HG02943 (cell line): Measurements from ENCODE around the gene CLASP1.
"Not testable (repeated sequence)": the region's sequence is repeated elsewhere in the genome, so short reads cannot be mapped to it uniquely, and the experiment has no call there.

Experiments
- ATAC-seq: cut with Tn5 transposase; IDR thresholded peaks from one replicate; pipeline ENCODE4 v1.9.1; 2021; ENCODE audit warnings: mild to moderate bottlenecking, low read depth, moderate library complexity; ENCODE audit not compliant: unreplicated experiment

CLASP1 gene

DNA sequence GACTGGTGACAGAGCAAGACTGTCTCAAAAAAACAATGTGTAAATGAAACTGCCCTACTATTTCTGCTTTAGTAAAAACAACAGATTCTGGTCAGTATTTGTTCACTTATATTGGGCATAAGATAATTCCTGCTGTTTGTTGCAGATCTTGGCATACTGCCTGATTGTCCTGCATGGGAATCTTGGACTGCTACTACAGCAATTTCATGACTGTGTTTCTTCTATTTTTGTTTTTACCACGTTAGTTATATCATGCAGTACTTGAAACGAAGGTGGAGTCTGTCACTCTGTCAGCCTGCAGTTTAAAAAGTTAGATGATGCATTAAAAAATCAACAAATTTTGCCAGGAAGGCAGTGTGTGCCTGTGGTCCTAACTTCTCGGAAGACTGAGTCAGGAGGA is 14.2 kb upstream of the CLASP1 start:
- no peak for ATAC-seq

DNA sequence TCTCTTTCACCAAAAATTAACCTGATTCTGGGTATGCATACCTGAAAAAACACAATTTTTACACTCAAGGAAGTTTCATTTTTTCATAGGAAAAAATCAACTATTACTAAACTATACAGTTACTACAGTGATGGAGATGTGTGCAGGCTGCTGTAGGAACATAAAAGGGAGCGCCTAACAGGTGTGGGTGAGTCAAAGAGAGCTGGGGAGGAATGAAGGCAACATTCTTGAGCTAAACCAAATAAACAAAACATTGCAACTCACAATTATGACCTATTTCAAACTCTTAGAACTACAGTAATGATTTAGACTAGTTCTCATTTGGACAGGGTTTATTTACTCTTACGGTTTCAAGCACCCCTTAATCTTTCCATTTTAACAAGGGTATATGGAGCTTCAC is 13.4 kb upstream of the CLASP1 start:
- ATAC-seq: no peak

DNA sequence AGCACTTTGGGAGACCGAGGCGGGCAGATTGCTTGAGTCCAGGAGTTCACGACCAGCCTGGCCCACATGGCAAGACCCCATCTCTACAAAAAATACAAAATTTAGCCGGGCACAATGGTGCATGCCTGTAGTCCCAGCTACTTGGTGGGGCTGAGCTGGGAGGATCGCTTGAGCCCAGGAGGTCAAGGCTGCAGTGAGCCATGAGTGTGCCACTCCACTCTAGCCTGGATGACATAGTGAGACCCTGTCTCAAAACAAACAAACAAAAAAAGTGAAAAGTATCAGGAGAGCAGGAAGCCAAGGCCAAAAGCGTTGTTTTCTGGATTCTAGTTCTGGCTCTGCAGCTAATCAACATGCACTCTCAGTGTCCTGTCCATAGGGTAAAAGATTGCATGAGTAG is 10.7 kb upstream of the CLASP1 start:
- ATAC-seq: no peak

DNA sequence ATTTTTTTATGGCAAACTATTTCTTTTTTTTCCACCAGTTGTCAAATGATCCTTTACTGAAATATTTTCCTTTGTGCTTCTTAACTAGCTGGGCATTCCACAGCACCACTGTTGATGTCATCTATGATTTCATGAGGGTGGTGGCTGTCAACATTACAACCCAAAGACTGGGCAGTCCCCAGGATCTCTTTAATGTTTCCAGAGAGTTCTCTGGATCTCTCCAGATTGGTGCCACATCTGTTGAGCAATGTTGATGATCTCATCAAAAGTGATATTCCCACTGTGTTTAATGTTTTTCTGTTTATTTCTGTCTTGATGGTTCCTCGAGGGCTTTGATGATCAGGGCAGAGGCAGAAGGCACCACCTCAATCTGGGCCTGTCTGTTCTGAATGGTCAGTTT is 9.1 kb upstream of the CLASP1 start:
- not testable (repeated sequence) for ATAC-seq

DNA sequence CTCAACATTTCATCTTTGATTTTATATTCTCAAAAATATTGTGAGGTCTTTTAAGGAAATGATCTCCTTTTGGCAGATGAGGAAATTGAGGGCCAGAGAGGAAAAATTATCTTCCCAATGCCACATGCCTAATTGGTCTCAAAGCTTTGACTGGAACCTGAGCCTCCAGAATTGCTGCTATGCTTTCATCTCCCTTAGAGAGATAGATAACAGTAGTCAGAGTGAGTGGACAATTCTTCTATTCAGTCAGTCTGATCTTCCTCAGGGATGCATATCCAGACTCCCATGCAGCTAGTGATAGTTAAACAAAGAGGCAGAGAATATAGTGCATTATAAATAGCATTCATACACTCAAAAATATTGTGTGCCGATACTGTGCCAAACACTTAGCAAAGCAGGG is 3.8 kb upstream of the CLASP1 start:
- ATAC-seq: no peak

DNA sequence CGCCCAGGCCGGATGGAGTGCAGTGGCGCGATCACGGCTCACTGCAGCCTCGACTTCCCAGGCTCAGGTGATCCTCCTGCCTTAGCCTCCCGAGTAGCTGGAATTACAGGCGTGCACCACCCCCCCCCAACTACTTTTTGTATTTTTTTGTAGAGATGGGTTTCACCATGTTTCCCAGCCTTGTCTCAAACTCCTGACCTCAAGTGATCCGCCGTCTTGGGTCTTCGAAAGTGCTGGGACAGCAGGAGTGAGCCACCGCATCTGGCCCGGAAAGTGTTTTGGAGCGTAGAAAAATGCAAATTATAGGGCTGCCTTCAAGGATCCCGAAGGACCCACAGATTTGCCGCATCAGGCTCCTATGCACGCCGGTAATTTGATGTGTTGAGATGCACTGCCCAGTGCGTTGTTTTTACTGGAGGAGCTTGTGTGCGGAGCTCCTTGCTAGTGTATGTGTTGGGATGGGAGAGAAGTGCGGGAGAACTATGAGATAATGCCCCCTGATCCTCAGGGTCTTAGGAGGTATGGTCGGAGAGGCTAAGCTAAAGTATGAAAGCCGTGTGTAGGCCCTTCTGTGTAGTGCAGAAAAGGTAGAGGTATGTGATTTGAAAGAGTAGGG is 1.2 kb upstream of the CLASP1 start:
- peak; percentile 0 for ATAC-seq

DNA sequence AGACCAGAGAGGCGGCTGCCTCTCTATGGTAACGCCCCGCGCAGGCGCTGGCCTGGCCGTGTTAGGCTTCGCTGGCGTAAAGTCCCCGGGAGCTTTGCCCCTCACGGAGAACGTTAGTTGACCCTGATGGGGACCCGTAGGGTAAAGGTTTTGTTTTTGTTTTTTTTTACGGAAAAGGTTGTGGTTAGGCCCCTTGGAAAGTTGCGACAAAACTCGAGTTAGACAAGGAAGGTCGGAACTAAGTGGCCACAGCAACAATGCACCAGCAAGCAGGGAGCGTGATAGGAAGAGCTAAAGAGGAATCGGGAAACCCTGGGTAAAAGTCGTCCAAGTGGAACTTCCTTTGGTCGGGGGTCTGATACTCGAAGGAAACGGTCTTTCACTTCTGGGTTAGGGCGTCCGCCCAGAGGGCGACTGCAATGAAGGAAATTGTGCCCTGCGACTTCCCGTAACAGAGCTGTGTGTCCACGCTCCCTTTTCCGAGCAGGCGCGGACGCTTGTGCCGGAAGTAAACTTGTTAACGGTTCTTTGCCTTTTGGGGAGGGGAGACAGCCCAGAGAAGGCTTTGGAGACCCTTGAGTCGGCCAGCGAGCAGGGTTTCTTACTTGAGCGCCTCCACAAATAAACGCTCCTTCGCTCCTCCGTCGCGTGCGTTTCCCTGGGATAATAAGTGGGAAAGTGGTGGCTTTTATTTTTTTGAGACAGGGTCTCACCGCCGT is 493 bp upstream of the CLASP1 start:
- ATAC-seq: peak; percentile 87

DNA sequence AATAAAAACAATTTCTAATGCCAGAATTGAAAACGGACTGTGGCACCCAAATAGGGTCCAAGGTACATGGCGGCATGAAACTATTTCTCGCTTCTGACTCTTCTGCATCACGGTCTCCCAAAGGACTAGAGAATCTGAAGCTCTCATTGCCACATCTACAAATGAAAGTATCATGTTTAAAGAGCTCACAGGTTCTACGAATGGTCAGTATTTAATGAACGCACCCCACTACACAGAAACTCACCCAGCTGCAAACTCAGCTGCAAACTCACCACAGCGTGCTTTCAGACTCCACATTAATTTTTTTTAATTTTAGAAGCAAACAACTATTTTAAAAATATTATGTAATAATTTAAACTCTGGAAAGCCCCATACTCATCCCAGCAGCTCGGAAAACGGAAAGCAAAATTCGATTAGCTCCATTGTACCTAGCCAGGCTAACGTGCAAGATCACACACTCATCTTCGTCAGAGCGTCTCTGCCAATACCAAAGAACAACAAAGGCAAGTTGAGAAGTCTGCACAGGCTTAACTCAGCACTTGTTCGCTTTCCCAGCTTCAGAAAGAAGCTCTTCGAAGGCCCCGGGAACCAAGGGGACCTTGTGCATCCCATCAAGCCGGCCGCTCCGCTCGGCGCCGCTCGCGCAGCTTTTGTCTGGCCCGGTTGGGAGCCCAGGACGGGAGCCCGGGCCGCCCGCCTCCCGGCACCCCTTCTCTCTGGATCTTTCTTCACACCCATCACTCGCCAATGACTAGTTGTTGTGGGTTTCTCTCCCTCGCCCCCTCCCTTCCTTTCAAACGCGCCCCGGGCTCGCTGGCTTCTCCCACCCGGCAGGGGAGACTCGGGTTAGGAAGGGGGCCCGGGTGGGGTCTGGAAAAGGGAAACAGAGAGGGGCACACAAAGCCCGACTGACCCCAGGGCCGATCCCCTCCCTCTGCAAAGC is 785 bp downstream of the CLASP1 start:
- ATAC-seq: no peak

DNA sequence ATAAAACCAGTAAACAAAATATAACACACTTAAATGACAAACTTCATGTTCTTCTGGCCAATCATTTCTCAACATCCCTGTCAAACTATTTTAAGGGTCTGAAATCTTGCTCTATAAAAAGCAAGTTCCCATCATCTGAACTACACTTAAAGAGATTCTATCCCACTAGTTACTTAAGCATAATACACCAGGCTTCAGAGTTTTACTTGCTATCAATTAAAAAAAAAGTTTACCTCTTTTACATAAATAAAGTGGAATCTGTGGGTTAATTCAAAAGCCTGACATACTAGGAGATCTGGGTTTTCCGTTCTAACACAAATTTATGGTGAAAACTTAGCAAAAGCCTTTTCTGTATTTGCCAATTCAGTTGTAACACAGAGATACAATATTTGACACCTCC is 1.9 kb downstream of the CLASP1 start:
- ATAC-seq: no peak

DNA sequence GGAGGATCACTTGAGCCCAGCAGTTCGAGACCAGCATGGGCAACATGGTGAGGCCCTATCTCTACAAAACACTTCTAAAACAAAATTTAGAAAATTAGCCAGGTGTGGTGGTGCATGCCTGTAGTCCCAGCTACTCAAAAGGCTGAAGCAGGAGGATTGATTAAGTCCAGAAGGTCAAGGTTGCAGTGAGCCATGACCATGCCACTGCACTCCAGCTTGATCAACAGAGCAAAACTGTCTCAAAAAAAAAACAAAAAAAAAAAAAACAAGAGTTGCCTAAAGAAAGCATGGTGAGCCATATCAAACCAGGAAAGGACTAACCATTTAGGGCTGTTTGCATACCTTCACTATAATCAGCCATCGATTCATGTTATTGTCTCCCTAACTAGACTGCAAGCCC is 4.5 kb downstream of the CLASP1 start:
- no peak for ATAC-seq

DNA sequence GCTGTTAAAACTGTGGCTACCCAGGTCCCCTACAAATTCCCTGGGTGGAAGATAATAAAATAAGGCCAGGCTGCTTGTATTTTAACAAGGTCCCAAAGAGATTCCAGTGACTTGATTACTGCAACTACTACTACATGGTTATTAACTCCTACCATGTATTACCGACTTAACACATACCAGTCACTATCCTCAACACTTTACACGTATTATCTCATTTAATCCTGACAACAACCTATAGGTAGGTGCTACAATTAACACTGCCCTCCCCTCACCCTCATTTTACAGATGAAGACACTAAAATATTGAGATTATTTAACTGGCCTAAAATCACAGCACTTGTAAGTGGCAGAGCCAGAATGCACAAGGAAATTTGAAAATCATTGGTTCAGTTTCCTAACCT is 5.4 kb downstream of the CLASP1 start:
- no peak for ATAC-seq

DNA sequence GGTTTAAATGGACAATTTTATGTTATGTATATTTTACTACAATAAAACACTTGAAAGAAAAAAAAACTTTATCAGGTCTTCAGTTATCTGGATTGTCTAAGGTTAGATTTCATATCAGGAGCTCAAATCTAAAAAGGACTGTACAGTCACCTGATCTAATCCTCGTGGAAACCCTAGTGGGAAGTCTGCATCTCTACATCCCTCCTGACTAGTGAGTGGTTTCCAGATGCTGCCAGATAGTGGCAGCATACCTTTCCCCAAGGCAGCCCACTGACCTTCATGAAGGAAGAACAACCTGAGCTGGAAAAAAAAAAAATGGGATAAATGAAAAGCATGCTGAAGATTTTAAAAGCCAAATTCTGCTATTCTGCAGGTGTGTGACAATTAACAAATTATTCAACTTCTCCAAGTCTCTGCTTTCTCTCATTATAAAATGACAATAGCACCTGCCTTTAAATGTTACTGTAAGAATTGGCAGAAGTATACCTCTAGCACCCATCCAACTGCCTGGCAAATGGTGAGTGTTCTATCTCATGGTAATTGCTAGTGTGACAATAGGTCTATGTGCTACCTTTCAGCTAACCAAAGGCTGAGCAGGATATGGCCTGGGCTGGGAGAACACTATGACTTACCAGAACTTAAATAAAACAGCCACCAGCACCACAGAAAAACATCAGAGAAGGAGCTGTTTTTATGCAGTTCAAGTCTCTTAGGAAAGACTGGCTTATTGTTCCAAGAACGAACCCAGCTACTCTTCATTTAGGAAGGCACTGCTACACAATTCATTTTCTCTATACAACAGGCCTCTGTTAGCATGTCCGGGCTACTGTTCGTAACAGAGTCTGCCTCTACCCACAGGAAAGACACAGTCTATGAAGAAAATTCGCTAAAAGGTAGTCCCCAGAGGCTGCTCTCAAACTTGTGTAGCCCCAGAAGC is 8.6 kb downstream of the CLASP1 start:
- ATAC-seq: no peak

DNA sequence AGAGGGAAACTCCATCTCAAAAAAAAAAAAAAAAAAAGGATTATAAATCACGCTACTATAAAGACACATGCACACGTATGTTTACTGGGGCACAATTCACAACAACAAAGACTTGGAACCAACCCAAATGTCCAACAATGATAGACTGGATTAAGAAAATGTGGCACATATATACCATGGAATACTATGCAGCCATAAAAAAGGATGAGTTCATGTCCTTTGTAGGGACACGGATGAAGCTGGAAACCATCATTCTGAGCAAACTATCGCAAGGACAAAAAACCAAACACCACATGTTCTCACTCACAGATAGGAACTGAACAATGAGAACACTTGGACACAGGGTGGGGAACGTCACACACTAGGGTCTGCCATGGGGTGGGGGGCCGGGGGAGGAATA is 9.4 kb downstream of the CLASP1 start:
- ATAC-seq: not testable (repeated sequence)

DNA sequence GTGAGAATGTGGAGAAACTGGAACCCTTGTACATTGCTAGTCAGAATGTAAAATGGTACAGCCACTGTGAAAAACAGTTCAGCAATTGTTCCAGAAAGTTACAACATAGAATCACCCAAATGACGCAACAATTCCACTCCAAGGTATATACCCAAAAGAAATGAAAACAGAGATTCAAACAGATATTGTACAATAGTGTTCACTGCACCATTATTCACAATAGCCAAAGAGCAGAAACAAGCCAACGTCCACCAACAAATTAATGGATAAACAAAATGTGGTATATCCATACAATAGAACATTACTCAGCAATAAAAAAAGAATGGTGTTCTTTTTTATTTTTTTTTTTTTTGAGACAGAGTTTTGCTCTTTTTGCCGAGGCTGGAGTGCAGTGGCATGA is 10.9 kb downstream of the CLASP1 start:
- ATAC-seq: no peak

DNA sequence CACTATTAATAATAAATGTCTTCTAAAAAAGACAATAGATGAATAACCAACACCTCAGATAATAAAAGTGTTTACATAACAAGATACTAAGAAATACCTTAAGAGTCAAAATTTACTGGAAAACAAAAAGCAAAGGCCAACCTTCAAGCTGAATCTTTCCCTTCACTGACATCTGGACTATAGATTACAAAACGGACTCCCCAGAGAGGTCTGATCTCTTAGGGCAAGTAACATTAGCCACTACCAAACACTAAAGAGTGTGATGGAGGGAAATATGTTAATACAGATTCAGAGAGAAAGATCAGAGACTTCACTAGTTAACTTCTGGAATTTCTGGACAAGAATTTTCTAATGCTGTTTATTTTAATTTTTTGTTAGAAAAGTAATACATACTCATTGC is 13.9 kb downstream of the CLASP1 start:
- ATAC-seq: no peak

DNA sequence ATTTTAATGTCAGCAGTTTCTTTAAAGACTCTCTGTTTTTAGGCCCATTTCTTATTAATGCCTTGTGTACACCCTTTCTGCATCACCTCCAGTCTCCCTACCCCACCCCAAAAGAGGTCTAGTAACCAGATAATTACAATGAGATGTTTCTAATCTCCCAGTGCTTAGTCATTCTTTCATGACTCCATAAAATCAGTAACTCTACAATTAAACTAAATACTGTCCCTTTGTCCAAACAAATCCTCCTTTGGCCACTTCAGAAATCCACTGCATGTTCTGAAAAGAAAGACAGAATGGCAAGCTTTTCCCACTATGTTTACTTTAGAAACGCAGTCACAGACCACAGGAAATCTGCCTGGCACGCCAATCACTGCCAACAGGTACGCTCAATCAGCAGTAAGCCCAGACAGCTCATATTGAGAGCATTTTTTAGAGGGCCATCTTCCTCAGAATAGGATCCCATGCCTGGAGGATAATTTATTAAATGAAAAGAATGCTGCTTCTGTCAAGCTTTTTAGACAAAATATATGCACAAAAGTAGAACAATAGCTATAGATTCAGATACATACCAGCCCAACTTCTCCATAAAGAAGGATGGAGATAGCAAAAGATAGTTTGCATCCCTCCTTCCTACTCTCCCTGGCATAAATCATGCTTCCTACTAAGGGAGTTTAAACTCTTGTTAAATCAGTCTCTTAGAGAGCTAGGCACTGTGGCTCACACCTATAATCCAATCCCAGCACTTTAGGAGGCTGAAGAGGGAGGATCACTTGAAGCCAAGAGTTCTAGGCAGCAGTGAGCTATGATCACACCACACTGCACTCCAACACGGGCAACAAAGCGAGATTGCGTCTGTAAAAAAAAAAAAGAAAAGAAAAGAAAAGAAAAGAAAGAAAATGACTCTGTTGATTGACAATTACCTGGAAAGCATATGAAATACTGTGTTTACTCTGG is 14.6 kb downstream of the CLASP1 start:
- ATAC-seq: no peak

DNA sequence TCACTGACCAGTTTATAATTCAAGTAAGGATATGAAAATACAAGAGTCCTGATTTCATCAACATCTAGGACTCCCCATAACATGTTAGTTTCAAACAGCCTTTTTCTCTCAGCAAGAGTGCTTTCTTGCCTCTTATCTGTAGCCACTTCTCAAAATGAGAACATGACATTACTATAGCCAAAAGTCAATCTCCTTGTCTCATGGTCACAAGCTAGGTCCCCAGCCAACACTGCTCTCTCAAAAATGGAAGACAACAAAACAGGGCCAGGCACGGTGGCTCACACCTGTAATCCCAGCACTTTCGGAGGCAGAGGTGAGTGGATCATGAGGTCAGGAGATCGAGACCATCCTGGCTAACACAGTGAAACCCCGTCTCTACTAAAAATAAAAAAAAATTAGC is 15.8 kb downstream of the CLASP1 start:
- ATAC-seq: no peak

DNA sequence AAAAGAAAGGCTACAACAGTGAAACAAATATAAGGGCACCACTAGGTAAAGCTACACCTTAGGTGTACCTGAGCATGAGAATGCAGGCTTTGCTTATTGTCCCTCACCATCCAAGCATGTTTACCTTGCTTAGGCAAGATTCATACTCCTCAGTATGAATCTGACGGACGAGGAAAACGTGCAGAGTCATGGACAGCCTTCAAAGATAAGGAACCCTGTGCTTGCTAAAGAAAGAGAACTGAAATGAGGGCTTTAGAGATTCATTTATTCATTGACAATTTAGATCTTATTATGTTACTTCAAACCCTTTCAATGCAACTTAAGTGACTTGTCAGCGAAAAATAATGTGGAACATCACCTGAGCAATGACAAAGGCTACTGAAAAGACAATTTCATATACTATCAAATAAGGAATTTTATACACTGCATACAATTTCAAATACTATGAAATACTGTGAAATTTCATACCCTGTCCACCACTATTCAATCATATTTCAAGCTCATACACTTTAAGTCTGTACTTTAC is 21.7 kb downstream of the CLASP1 start:
- no peak for ATAC-seq
